KMS-11 (cell line): ENCODE measurements around the gene SLC25A21.

ENCODE experiments used
- H2AFZ ChIP-seq: fragments of 200-600 bp; sonication (generic); 2 replicates; pipeline ENCODE4 v1.6.1; 2016; ENCODE audit warnings: antibody characterized with exemption, mixed run types, low read depth
- H3K27ac ChIP-seq: fragments of 200-600 bp; sonication (generic); 2 replicates; pipeline ENCODE4 v1.6.1; 2016; ENCODE audit warnings: mild to moderate bottlenecking, mixed run types
- H3K27me3 ChIP-seq: fragments of 200-600 bp; sonication (generic); 2 replicates; pipeline ENCODE4 v1.6.1; 2017; ENCODE audit warnings: mild to moderate bottlenecking, low read depth, mixed run types, moderate library complexity; ENCODE audit not compliant: insufficient read depth
- H3K36me3 ChIP-seq: fragments of 200-600 bp; sonication (generic); 2 replicates; pipeline ENCODE4 v1.6.1; 2017; ENCODE audit warnings: mild to moderate bottlenecking, mixed run types; ENCODE audit not compliant: insufficient read depth
- H3K4me1 ChIP-seq: fragments of 200-600 bp; sonication (generic); 2 replicates; pipeline ENCODE4 v1.6.1; 2016; ENCODE audit warnings: mild to moderate bottlenecking, low read depth, mixed run types; ENCODE audit not compliant: poor library complexity, severe bottlenecking
- H3K4me2 ChIP-seq: fragments of 200-600 bp; sonication (generic); 2 replicates; pipeline ENCODE4 v1.7.0; 2016; ENCODE audit warnings: mild to moderate bottlenecking, mixed run types
- H3K4me3 ChIP-seq: fragments of 200-600 bp; sonication (generic); IDR thresholded peaks from 2 replicates; pipeline ENCODE4 v1.6.1; 2017; ENCODE audit warnings: low read depth, low read length, mixed read lengths; ENCODE audit not compliant: insufficient read depth
- H3K79me2 ChIP-seq: fragments of 200-600 bp; sonication (generic); 2 replicates; pipeline ENCODE4 v1.6.1; 2016; ENCODE audit warnings: low read depth, mixed run types; ENCODE audit not compliant: insufficient read depth
- H3K9ac ChIP-seq: fragments of 200-600 bp; sonication (generic); 2 replicates; pipeline ENCODE4 v1.6.1; 2016; ENCODE audit warnings: mild to moderate bottlenecking, mixed run types
- H4K20me1 ChIP-seq: fragments of 200-600 bp; sonication (generic); 2 replicates; pipeline ENCODE4 v1.6.1; 2016; ENCODE audit warnings: mild to moderate bottlenecking, mixed run types; ENCODE audit not compliant: insufficient read depth
- CTCF ChIP-seq: fragments of 200-600 bp; sonication (generic); conservative IDR thresholded peaks from 2 replicates; pipeline ENCODE4 v1.6.1; 2017; ENCODE audit warnings: low read depth, mild to moderate bottlenecking, antibody characterized with exemption, low read length, moderate library complexity, mixed read lengths

Gene SLC25A21

GRCh38 chr14:36664322-36665193 is 507.8 kb downstream of the SLC25A21 start:
- Histone ChIP-seq H3K36me3 (no peaks in the 10 kb centered on the region), H3K4me2 (no peak overlapping the region), H2AFZ (no peak overlapping the region), H3K4me1 (no peaks in the 10 kb centered on the region), H3K9ac (no peak overlapping the region), H3K4me3 (no peak overlapping the region), H3K27me3 (no peaks in the 10 kb centered on the region), H4K20me1 (no peaks in the 10 kb centered on the region), H3K27ac (no peak overlapping the region), H3K79me2 (no peaks in the 10 kb centered on the region)
- TF ChIP-seq CTCF = no peak

GRCh38 chr14:36663404-36664321 is 508.7 kb downstream of the SLC25A21 start:
- Histone ChIP-seq H3K36me3 (no peaks in the 10 kb centered on the region), H3K4me3 (no peak overlapping the region), H3K79me2 (no peaks in the 10 kb centered on the region), H3K27me3 (no peaks in the 10 kb centered on the region), H4K20me1 (no peaks in the 10 kb centered on the region), H3K27ac (no peak overlapping the region), H3K4me2 (no peak overlapping the region), H2AFZ (no peak overlapping the region), H3K4me1 (no peaks in the 10 kb centered on the region), H3K9ac (no peak overlapping the region)
- TF ChIP-seq CTCF = no peak

- H3K27ac ChIP-seq = no peak overlapping the region
- no peak overlapping the region for H3K9ac ChIP-seq
- no peak overlapping the region for H3K4me2 ChIP-seq
- H4K20me1 ChIP-seq = no peaks in the 10 kb centered on the region
- no peak overlapping the region for H3K4me3 ChIP-seq
- no peak for TF ChIP-seq CTCF
- H3K36me3 ChIP-seq = no peaks in the 10 kb centered on the region
- H3K79me2 ChIP-seq = no peaks in the 10 kb centered on the region
- no peaks in the 10 kb centered on the region for H3K4me1 ChIP-seq
- no peaks in the 10 kb centered on the region for H3K27me3 ChIP-seq
- H2AFZ ChIP-seq = no peak overlapping the region; the same call in 1 of the 2 replicates
These were observed 509.6 kb downstream of the SLC25A21 start for GRCh38 chr14:36662543-36663403.

GRCh38 chr14:36662258-36662542 is 510.2 kb downstream of the SLC25A21 start:
- H3K27ac ChIP-seq = no peak overlapping the region
- no peak overlapping the region; the same call in 1 of the 2 replicates for H2AFZ ChIP-seq
- H3K4me3 ChIP-seq = no peak overlapping the region
- no peaks in the 10 kb centered on the region for H3K27me3 ChIP-seq
- no peak for TF ChIP-seq CTCF
- no peaks in the 10 kb centered on the region for H4K20me1 ChIP-seq
- H3K79me2 ChIP-seq = no peaks in the 10 kb centered on the region
- no peak overlapping the region for H3K9ac ChIP-seq
- H3K4me2 ChIP-seq = no peak overlapping the region
- H3K36me3 ChIP-seq = no peaks in the 10 kb centered on the region
- H3K4me1 ChIP-seq = no peaks in the 10 kb centered on the region
